CD14-positive monocyte (primary cell): Measurements from ENCODE around the gene RUNX2. TPM values are rescaled to one million over a fixed set of nuclear protein-coding genes. Genes with fewer than 3 reads are reported as not detected.

Source experiments
- DNase-seq, 3 donors: peaks; one replicate each; pipeline ENCODE4 v3.0.0-alpha.2; 2011 to 2022
- H2AFZ ChIP-seq: 2 replicates; pipeline ENCODE4 v1.6.0; 2012; ENCODE audit warnings: mild to moderate bottlenecking, low read depth, low read length, inconsistent platforms; ENCODE audit not compliant: insufficient read depth, poor library complexity, severe bottlenecking
- H3K27ac ChIP-seq, 2 donors: 1 replicate in 1 of 2; 2 replicates in 1 of 2; pipeline ENCODE4 v1.5.1; 2012 to 2013; ENCODE audit warnings: low read length in 2 of 2, control low read depth in 1 of 2, inconsistent platforms in 1 of 2, low read depth in 1 of 2, mild to moderate bottlenecking in 1 of 2
- H3K27me3 ChIP-seq, 2 donors: one replicate each; pipeline versions ENCODE4 v1.6.0 to v1.6.1; 2011 to 2013; ENCODE audit warnings: low read length in 2 of 2; ENCODE audit not compliant: control insufficient read depth in 2 of 2, insufficient read depth in 2 of 2
- H3K36me3 ChIP-seq, 2 donors: replicated peaks in 1 of 2; 1 replicate in 1 of 2; 2 replicates in 1 of 2; pipeline versions ENCODE4 v1.5.1 to v1.6.1; 2012 to 2013; ENCODE audit warnings: low read length in 2 of 2, control low read depth in 1 of 2, inconsistent platforms in 1 of 2, mild to moderate bottlenecking in 1 of 2; ENCODE audit not compliant: insufficient read depth in 2 of 2, control insufficient read depth in 1 of 2
- H3K4me1 ChIP-seq, 2 donors: 1 replicate in 1 of 2; 2 replicates in 1 of 2; pipeline versions ENCODE4 v1.5.1 to v1.6.1; 2012 to 2013; ENCODE audit warnings: low read length in 2 of 2, control low read depth in 1 of 2, inconsistent platforms in 1 of 2, mild to moderate bottlenecking in 1 of 2, moderate library complexity in 1 of 2; ENCODE audit not compliant: insufficient read depth in 2 of 2, control insufficient read depth in 1 of 2
- H3K4me2 ChIP-seq: replicated peaks from 2 replicates; pipeline ENCODE3; 2012; ENCODE audit warnings: low read length, moderate library complexity, mild to moderate bottlenecking; ENCODE audit not compliant: poor library complexity, severe bottlenecking; ENCODE audit errors: extremely low read depth
- H3K4me3 ChIP-seq, 3 experiments: fragments of 200-600 bp in 1 of 3; sonication (generic) in 1 of 3; replicated peaks in 1 of 3; 1 replicate in 2 of 3; 2 replicates in 1 of 3; pipeline ENCODE4 v1.5.1; 2011 to 2013; ENCODE audit warnings: low read length in 3 of 3, mild to moderate bottlenecking in 3 of 3, control low read depth in 2 of 3, low read depth in 2 of 3, inconsistent platforms in 1 of 3, moderate library complexity in 1 of 3
- H3K79me2 ChIP-seq: 2 replicates; pipeline ENCODE4 v1.6.0; 2012; ENCODE audit warnings: mild to moderate bottlenecking, control low read depth, inconsistent platforms, low read length, moderate library complexity; ENCODE audit not compliant: insufficient read depth
- H3K9ac ChIP-seq: 2 replicates; pipeline ENCODE4 v1.6.0; 2017; ENCODE audit warnings: low read length, mild to moderate bottlenecking; ENCODE audit not compliant: insufficient read depth, poor library complexity, severe bottlenecking
- H3K9me3 ChIP-seq, 2 donors: replicated peaks in 1 of 2; 1 replicate in 1 of 2; 2 replicates in 1 of 2; pipeline versions ENCODE4 v1.5.1 to v1.6.1; 2012 to 2013; ENCODE audit warnings: low read length in 2 of 2, control low read depth in 1 of 2; ENCODE audit not compliant: control insufficient read depth in 1 of 2, insufficient read depth in 1 of 2
- H4K20me1 ChIP-seq: 2 replicates; pipeline ENCODE4 v1.6.0; 2012; ENCODE audit warnings: mild to moderate bottlenecking, low read length, control low read depth, moderate library complexity; ENCODE audit not compliant: insufficient read depth
- H3K27ac Mint-ChIP-seq, 7 donors: one replicate each; pipeline ENCODE4 v1.8.0; 2020; ENCODE audit warnings: mild to moderate bottlenecking in 7 of 7, mixed read lengths in 7 of 7, moderate library complexity in 6 of 7, inconsistent platforms in 2 of 7
- H3K27me3 Mint-ChIP-seq, 3 donors: one replicate each; pipeline ENCODE4 v1.8.0; 2021 to 2022; ENCODE audit warnings: low read depth in 3 of 3, mild to moderate bottlenecking in 3 of 3, mixed read lengths in 3 of 3, moderate library complexity in 3 of 3, inconsistent platforms in 1 of 3
- H3K36me3 Mint-ChIP-seq, 2 donors: one replicate each; pipeline ENCODE4 v1.8.0; 2020; ENCODE audit warnings: mixed read lengths in 2 of 2, inconsistent platforms in 1 of 2, mild to moderate bottlenecking in 1 of 2
- H3K4me1 Mint-ChIP-seq: one replicate; pipeline ENCODE4 v1.8.0; 2020; ENCODE audit warnings: mild to moderate bottlenecking, mixed read lengths
- H3K4me3 Mint-ChIP-seq, 2 donors: one replicate each; pipeline ENCODE4 v1.8.0; 2020; ENCODE audit warnings: mild to moderate bottlenecking in 2 of 2, mixed read lengths in 2 of 2, moderate library complexity in 1 of 2
- H3K9me3 Mint-ChIP-seq, 7 donors: one replicate each; pipeline ENCODE4 v1.8.0; 2020 to 2022; ENCODE audit warnings: mixed read lengths in 7 of 7, mild to moderate bottlenecking in 6 of 7, moderate library complexity in 6 of 7, inconsistent platforms in 2 of 7
- CTCF ChIP-seq: fragments of 200-600 bp; IDR thresholded peaks from one replicate; pipeline ENCODE4 v1.8.0; 2022; ENCODE audit warnings: antibody characterized with exemption, mild to moderate bottlenecking
- WGBS: methylation state at CpG from one replicate; pipeline ENCODE4 v1.1.5; 2013; ENCODE audit warnings: missing lambda C conversion rate; ENCODE audit not compliant: insufficient coverage; 5-methylcytosine and 5-hydroxymethylcytosine counted together
- intact Hi-C, 2 donors: fragments of 100-400 bp; cut with micrococcal nuclease; formaldehyde crosslinking; loops; one replicate each; pipeline versions ENCODE4 v1.15.0 to v1.15.1; 2023
- polyA plus RNA-seq, 3 donors: library from polyadenylated mRNA; depleted of rRNA in 1 of 3; unstranded in 2 of 3; stranded (reverse) in 1 of 3; fragments of 300-500 nt in 2 of 3; fragments of >200 nt in 1 of 3; fragmentation: Illumina TruSeq in 2 of 3; gene quantifications; 1 replicate in 2 of 3; 2 replicates in 1 of 3; pipeline ENCODE4 v1.2.3, GENCODE V29; 2012 to 2021

Gene RUNX2
- polyA plus RNA-seq, 3 donors, result 1.3 to 5.0 (median 2.5) TPM

GRCh38 chr6:45445749-45446549, 117.8 kb downstream of the RUNX2 start:
- peaks cover 33 to 46% of the 10 kb centered on the region in 2 donors for H3K4me1 ChIP-seq
- peaks cover 54% of the 10 kb centered on the region for H3K4me1 Mint-ChIP-seq
- H3K9me3 ChIP-seq, result no peaks in the 10 kb centered on the region
- H3K4me3 ChIP-seq, result peak overlapping the region in 2 of 3 experiments; percentile 37 to 66
- peak; percentile 94 to 97 (median 96) for DNase-seq
- H3K9ac ChIP-seq, result peak overlapping the region; percentile 39
- peak overlapping the region; percentile 69 to 91 for H3K27ac ChIP-seq
- no peaks in the 10 kb centered on the region for H3K9me3 Mint-ChIP-seq
- H3K27me3 ChIP-seq, result no peaks in the 10 kb centered on the region
- H3K27ac Mint-ChIP-seq, result peak overlapping the region; percentile 90 to 97 (median 95)
- peaks cover 34 to 39% of the 10 kb centered on the region in 2 donors for H3K36me3 Mint-ChIP-seq
- no peaks in the 10 kb centered on the region for H4K20me1 ChIP-seq
- no peak for TF ChIP-seq CTCF
- 0% methylated on average over 4 of the region's 9 CpGs for WGBS
- H3K27me3 Mint-ChIP-seq, result peaks cover 0 to 1% (median 0%) of the 10 kb centered on the region in 3 donors
- H3K4me2 ChIP-seq, result peak overlapping the region; percentile 66
- H2AFZ ChIP-seq, result no peak overlapping the region
- intact Hi-C loops, result no loop called here
- peak overlapping the region; percentile 65 to 78 for H3K4me3 Mint-ChIP-seq
- H3K36me3 ChIP-seq, result peaks cover 3 to 5% of the 10 kb centered on the region in 2 donors
- H3K79me2 ChIP-seq, result peaks cover 76% of the 10 kb centered on the region

GRCh38 chr6:45447005-45447404, 118.9 kb downstream of the RUNX2 start:
- no peaks in the 10 kb centered on the region for H3K9me3 ChIP-seq
- no peak overlapping the region for H2AFZ ChIP-seq
- Mint-ChIP-seq H3K9me3 (no peaks in the 10 kb centered on the region), H3K27me3 (peaks cover 0 to 1% (median 0%) of the 10 kb centered on the region in 3 donors), H3K4me1 (peaks cover 49% of the 10 kb centered on the region), H3K36me3 (peaks cover 26 to 41% of the 10 kb centered on the region in 2 donors), H3K27ac (peak overlapping the region; percentile 90 to 97 (median 95)), H3K4me3 (peak overlapping the region in 1 of 2 donors; percentile 71)
- no peaks in the 10 kb centered on the region for H4K20me1 ChIP-seq
- H3K79me2 ChIP-seq, result peaks cover 68% of the 10 kb centered on the region
- no peaks in the 10 kb centered on the region for H3K27me3 ChIP-seq
- 20% methylated on average over 1 of the region's 1 CpG for WGBS
- peak in 1 of 3 donors; percentile 23 for DNase-seq
- peak overlapping the region; percentile 46 to 91 for H3K27ac ChIP-seq
- peaks cover 33 to 46% of the 10 kb centered on the region in 2 donors for H3K4me1 ChIP-seq
- peak overlapping the region in 1 of 3 experiments; percentile 5 for H3K4me3 ChIP-seq
- H3K36me3 ChIP-seq, result peaks cover 3 to 5% of the 10 kb centered on the region in 2 donors
- TF ChIP-seq CTCF, result no peak
- H3K9ac ChIP-seq, result no peak overlapping the region
- intact Hi-C loops, result no loop called here
- peak overlapping the region; percentile 66 for H3K4me2 ChIP-seq
